Ishikawa (cell line): ENCODE results near the gene XRRA1.

ENCODE experiments used
- CEBPB ChIP-seq: IDR thresholded peaks from 2 replicates; pipeline ENCODE4 v1.6.1; 2012
- CREB1 ChIP-seq: IDR thresholded peaks from 2 replicates; pipeline ENCODE4 v1.6.1; 2012; ENCODE audit warnings: low read depth
- EGR1 ChIP-seq: IDR thresholded peaks from 2 replicates; pipeline ENCODE4 v1.6.1; 2012
- EP300 ChIP-seq: IDR thresholded peaks from 2 replicates; pipeline ENCODE4 v1.6.1; 2012; ENCODE audit warnings: borderline replicate concordance
- FOXM1 ChIP-seq: IDR thresholded peaks from 2 replicates; pipeline ENCODE4 v1.6.1; 2012; ENCODE audit warnings: low read depth, borderline replicate concordance
- NFIC ChIP-seq: IDR thresholded peaks from 2 replicates; pipeline ENCODE4 v1.6.1; 2012
- RAD21 ChIP-seq: IDR thresholded peaks from 2 replicates; pipeline ENCODE4 v1.6.1; 2012; ENCODE audit warnings: low read depth
- REST ChIP-seq: IDR thresholded peaks from 2 replicates; pipeline ENCODE4 v1.6.1; 2012; ENCODE audit warnings: low read depth, mild to moderate bottlenecking
- TAF1 ChIP-seq: IDR thresholded peaks from 2 replicates; pipeline ENCODE4 v1.6.1; 2012; ENCODE audit warnings: low read depth, mild to moderate bottlenecking
- TCF12 ChIP-seq: IDR thresholded peaks from 2 replicates; pipeline ENCODE4 v1.6.1; 2012; ENCODE audit warnings: low read depth
- TEAD4 ChIP-seq: IDR thresholded peaks from 2 replicates; pipeline ENCODE4 v1.6.1; 2012
- YY1 ChIP-seq: IDR thresholded peaks from 2 replicates; pipeline ENCODE4 v1.6.1; 2012; ENCODE audit warnings: low read depth
- ZBTB7A ChIP-seq: IDR thresholded peaks from 2 replicates; pipeline ENCODE4 v1.6.1; 2012; ENCODE audit warnings: low read depth
- TF ChIP-seq, protein P1 (sequence below): IDR thresholded peaks from 2 replicates; pipeline ENCODE4 v1.6.1; 2012
- TF ChIP-seq, protein P2 (sequence below): IDR thresholded peaks from 2 replicates; pipeline ENCODE4 v1.6.1; 2012

Gene XRRA1

GRCh38 chr11:74980634-74981033 is 31.7 kb upstream of the XRRA1 start:
- no peak for TF ChIP-seq REST

DNA sequence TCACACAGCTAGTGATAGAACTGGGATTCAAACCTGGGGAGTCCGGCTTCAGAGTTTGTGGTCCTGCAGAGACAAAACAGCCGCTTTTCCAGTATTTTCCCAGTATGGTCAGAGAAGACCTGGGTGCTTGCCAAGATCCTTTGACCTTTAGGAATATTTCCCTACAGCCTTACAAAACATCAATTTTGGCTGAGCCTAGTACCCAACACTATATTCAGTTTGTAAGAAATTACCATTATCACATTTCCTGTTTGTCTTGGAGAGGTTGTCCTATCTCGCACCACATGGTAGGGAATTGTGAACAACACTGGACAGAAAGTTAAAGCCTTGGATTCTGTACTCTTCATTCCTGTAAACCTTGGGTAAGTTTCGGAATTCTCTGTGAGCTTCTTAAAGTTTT is 29.1 kb upstream of the XRRA1 start:
- TF ChIP-seq, protein P1, sequence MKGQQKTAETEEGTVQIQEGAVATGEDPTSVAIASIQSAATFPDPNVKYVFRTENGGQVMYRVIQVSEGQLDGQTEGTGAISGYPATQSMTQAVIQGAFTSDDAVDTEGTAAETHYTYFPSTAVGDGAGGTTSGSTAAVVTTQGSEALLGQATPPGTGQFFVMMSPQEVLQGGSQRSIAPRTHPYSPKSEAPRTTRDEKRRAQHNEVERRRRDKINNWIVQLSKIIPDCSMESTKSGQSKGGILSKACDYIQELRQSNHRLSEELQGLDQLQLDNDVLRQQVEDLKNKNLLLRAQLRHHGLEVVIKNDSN: no peak
- TF ChIP-seq EGR1: no peak
- no peak for TF ChIP-seq YY1
- TF ChIP-seq TCF12: no peak
- no peak for TF ChIP-seq NFIC
- TF ChIP-seq CEBPB: no peak
- no peak for TF ChIP-seq CREB1
- TF ChIP-seq ZBTB7A: no peak
- no peak for TF ChIP-seq RAD21
- TF ChIP-seq TAF1: no peak
- no peak for TF ChIP-seq TEAD4
- TF ChIP-seq REST: no peak
- no peak for TF ChIP-seq FOXM1
- no peak for TF ChIP-seq EP300
- TF ChIP-seq, protein P2, sequence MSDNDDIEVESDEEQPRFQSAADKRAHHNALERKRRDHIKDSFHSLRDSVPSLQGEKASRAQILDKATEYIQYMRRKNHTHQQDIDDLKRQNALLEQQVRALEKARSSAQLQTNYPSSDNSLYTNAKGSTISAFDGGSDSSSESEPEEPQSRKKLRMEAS: no peak

DNA sequence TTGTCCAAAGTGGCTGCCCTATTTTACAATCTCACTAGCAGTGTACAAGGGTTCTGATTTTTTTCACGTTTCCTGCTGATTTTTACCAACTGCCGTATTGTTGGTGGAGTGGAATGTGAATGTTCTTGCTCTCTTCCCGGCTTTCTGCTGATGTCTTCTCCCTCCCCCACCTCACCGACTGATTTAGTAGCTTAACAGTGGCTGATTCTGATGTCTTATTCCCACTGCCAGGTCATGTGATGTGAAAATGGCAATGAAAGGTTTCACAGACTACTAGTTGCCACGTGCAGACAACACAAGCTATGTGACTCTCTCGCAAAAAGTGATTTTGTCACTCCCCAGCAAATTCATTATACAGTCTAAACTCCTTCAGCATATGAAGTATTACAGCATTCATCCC is 22.5 kb upstream of the XRRA1 start:
- TF ChIP-seq REST (no peak), FOXM1 (no peak), TCF12 (no peak), YY1 (no peak), EP300 (no peak), TAF1 (no peak), CREB1 (no peak), TEAD4 (no peak), ZBTB7A (no peak), NFIC (no peak)
- TF ChIP-seq, protein P2: no peak
- TF ChIP-seq, protein P1: no peak

GRCh38 chr11:74970852-74971395 is 22.0 kb upstream of the XRRA1 start:
- TF ChIP-seq REST: no peak
